HFFc6 (cell line): ENCODE measurements around the gene FREM1. TPM values are rescaled to one million over a fixed set of nuclear protein-coding genes. Genes with fewer than 3 reads are reported as not detected.

ENCODE experiments used
- DNase-seq: peaks from one replicate; pipeline ENCODE4 v3.0.0-alpha.2; 2018
- H3K27ac Mint-ChIP-seq: 2 replicates; pipeline ENCODE4 v1.8.0; 2020; ENCODE audit warnings: mild to moderate bottlenecking, mixed read lengths
- H3K27me3 Mint-ChIP-seq: 2 replicates; pipeline ENCODE4 v1.8.0; 2021; ENCODE audit warnings: mild to moderate bottlenecking, moderate library complexity, mixed read lengths; ENCODE audit not compliant: insufficient read depth
- H3K36me3 Mint-ChIP-seq: 2 replicates; pipeline ENCODE4 v1.8.0; 2021; ENCODE audit warnings: low read depth, mixed read lengths
- H3K4me1 Mint-ChIP-seq: 2 replicates; pipeline ENCODE4 v1.8.0; 2020; ENCODE audit warnings: low read depth, mixed read lengths
- H3K4me3 Mint-ChIP-seq: 2 replicates; pipeline ENCODE4 v1.8.0; 2020; ENCODE audit warnings: mild to moderate bottlenecking, moderate library complexity, mixed read lengths
- H3K9me3 Mint-ChIP-seq: 2 replicates; pipeline ENCODE4 v1.8.0; 2020; ENCODE audit warnings: mild to moderate bottlenecking, mixed read lengths
- total RNA-seq, 6 experiments: library from RNA; stranded (reverse); fragmentation: NEBNext Ultra II Directional; extraction: Animal tissue kit (Norgen Biotek cat#: 25700); gene quantifications; 2 replicates in 1 of 6; 3 replicates in 5 of 6; pipeline ENCODE4 v1.2.3, GENCODE V29; 2021
- TF ChIP-seq, protein P1 (sequence below): fragments of 200-600 bp; sonication (generic); IDR thresholded peaks from 2 replicates; pipeline ENCODE4 v1.5.0; 2021; ENCODE audit warnings: antibody characterized with exemption, mild to moderate bottlenecking

Gene FREM1
- total RNA-seq, 6 experiments from 2014 or later: 0.03 to 0.16 (median 0.06) TPM; not detected in 2

DNA sequence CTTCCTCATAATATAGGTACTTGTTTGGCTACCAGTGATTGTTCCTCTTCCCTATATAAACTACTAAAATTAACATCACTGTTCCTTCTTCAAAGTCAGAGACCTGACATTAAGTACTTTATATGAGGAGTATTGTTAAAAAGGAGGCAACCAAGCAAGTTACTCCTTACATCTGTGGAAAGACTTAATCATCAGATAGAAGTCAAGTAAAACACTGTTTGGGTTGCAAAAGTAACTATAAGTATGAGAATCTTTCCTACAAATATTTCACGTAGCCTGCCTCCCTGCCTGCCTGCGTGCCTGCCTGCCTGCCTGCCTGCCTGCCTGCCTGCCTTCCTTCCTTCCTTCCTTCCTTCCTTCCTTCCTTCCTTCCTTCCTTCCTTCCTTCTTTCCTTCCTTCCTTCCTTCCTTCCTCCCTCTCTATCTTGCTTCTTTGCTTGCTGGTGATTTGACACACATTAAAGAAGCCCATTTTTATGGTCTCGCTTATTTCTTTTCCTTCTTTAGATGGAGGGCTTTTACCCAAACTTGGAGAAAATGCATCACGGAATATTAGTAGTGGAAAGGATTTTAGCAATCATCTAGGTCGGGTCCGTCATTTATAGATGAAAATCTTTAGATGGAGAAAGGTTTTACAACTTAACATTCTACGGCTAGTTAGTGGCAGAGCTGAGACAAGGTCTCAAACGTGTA lies 190.9 kb downstream of the FREM1 start:
- TF ChIP-seq, protein P1, sequence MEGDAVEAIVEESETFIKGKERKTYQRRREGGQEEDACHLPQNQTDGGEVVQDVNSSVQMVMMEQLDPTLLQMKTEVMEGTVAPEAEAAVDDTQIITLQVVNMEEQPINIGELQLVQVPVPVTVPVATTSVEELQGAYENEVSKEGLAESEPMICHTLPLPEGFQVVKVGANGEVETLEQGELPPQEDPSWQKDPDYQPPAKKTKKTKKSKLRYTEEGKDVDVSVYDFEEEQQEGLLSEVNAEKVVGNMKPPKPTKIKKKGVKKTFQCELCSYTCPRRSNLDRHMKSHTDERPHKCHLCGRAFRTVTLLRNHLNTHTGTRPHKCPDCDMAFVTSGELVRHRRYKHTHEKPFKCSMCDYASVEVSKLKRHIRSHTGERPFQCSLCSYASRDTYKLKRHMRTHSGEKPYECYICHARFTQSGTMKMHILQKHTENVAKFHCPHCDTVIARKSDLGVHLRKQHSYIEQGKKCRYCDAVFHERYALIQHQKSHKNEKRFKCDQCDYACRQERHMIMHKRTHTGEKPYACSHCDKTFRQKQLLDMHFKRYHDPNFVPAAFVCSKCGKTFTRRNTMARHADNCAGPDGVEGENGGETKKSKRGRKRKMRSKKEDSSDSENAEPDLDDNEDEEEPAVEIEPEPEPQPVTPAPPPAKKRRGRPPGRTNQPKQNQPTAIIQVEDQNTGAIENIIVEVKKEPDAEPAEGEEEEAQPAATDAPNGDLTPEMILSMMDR: no peak
- H3K36me3 Mint-ChIP-seq: no peaks in the 10 kb centered on the region
- no peaks in the 10 kb centered on the region for H3K9me3 Mint-ChIP-seq
- DNase-seq: no peak
- H3K4me1 Mint-ChIP-seq: no peaks in the 10 kb centered on the region
- H3K4me3 Mint-ChIP-seq: no peak overlapping the region
- H3K27ac Mint-ChIP-seq: no peak overlapping the region
- H3K27me3 Mint-ChIP-seq: peaks cover 13% of the 10 kb centered on the region

DNA sequence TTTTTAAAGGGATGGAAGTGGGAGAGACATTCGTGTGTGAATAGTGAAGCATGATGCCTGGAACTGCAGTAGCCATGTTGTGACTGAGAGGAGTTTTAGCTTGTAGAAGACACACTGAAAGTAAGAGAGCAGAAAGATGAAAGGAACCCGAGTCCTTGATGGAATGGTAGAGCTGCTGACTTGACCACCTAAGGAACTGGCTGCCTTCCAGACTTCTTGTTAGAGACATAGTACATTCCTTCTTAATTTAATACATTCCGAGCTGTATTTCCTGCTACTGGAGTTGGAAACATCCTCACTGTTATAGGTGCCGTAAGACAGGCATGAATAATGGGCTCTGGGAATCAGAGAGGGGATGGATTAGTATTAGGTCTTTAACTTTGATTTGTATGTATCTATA lies 195.1 kb downstream of the FREM1 start:
- Mint-ChIP-seq H3K4me1 (peaks cover 12% of the 10 kb centered on the region; the same call in 1 of the 2 replicates), H3K9me3 (no peaks in the 10 kb centered on the region), H3K27ac (no peak overlapping the region), H3K4me3 (no peak overlapping the region), H3K27me3 (peaks cover 7% of the 10 kb centered on the region), H3K36me3 (no peaks in the 10 kb centered on the region)
- DNase-seq: no peak
- TF ChIP-seq, protein P1: no peak

DNA sequence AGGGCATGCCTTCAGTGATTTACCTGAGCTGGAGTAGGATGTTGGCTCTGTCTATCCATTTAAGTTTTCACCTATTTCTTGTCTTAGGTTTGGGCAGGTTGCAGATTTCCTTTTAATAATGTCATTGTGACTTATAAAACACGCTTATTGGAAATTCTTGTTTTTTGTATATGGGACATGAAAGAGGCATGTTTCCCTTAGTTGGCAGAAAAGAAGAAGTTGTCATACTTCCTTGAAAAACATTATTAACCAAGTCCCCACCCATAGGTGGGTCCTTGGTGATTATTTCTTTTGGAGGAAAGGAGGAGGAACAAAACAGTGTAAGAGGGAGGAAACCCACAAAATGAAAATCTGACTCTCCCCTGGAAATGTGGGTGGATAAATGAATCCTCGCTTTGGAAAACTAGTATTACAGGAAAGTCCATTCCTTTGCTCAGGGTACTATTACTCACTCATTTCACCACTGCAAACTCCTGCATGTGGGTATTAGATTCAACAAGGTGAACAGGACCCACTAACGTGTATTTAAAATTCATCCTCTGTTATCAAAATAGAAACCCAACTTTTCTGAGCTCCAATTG lies 197.0 kb downstream of the FREM1 start:
- no peak overlapping the region for H3K27ac Mint-ChIP-seq
- no peak overlapping the region for H3K4me3 Mint-ChIP-seq
- H3K9me3 Mint-ChIP-seq: no peaks in the 10 kb centered on the region; the same call in 1 of the 2 replicates
- no peaks in the 10 kb centered on the region for H3K36me3 Mint-ChIP-seq
- TF ChIP-seq, protein P1: no peak
- peaks cover 12% of the 10 kb centered on the region; the same call in 1 of the 2 replicates for H3K4me1 Mint-ChIP-seq
- peaks cover 4% of the 10 kb centered on the region; the same call in 1 of the 2 replicates for H3K27me3 Mint-ChIP-seq
- DNase-seq: no peak

DNA sequence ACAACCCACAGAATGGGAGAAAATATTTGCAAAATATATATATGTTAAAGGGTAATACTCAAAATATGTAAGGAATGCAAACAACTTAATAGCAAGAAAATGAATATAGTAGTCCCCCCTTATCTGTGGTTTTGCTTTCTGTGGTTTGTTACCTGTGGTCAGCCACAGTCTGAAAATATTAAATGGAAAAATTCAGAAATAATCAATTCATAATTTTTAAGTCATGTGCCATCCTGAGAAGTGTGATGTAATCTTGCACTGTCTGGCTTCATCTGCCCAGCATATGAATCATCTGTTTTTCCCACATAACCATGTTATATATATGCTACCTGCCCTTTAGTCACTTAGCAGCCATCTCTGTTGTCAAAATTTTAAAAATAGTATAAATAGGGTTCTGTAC lies 199.4 kb downstream of the FREM1 start:
- H3K4me3 Mint-ChIP-seq: no peak overlapping the region
- no peaks in the 10 kb centered on the region for H3K36me3 Mint-ChIP-seq
- no peak for DNase-seq
- H3K9me3 Mint-ChIP-seq: peaks cover 5% of the 10 kb centered on the region; the same call in 1 of the 2 replicates
- H3K27me3 Mint-ChIP-seq: peaks cover 4% of the 10 kb centered on the region; the same call in 1 of the 2 replicates
- TF ChIP-seq, protein P1: no peak
- H3K27ac Mint-ChIP-seq: no peak overlapping the region
- peaks cover 12% of the 10 kb centered on the region; the same call in 1 of the 2 replicates for H3K4me1 Mint-ChIP-seq

DNA sequence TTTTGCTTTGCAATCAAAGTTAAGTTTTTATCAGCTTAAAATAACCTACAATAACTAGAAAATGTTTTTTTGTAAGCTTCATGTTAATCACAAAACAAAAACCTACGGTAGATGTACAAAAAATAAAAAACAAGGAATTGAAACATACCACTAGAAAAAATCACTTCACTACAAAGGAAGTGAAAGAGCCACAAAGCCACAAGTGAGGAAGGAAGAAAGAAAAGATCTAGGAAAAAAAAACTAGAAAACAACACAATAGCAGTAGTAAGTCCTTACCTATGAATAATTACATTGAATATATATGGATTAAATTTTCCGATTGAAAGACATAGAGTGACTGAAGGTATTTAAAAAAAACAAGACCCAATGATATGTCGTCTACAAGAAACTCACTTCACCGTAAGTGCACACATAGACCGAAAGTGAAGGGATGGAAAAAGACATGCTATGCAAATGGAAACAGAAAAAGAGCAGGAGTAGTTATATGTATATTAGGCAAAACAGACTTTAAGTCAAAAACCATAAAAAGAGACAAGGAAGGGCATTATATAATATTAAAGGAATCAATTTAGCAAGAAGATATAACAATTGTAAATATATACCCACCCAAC lies 203.6 kb downstream of the FREM1 start:
- H3K4me3 Mint-ChIP-seq: no peak overlapping the region
- TF ChIP-seq, protein P1: no peak
- DNase-seq: no peak
- H3K27ac Mint-ChIP-seq: no peak overlapping the region
- peaks cover 5% of the 10 kb centered on the region for H3K36me3 Mint-ChIP-seq
- H3K4me1 Mint-ChIP-seq: peaks cover 12% of the 10 kb centered on the region; the same call in 1 of the 2 replicates
- H3K9me3 Mint-ChIP-seq: peaks cover 17% of the 10 kb centered on the region
- H3K27me3 Mint-ChIP-seq: peaks cover 4% of the 10 kb centered on the region
